ENCODE measurements around the gene MRPL58.
"Not testable (repeated sequence)": the region's sequence is repeated elsewhere in the genome, so short reads cannot be mapped to it uniquely, and the experiment has no call there.

Gene MRPL58

DNA sequence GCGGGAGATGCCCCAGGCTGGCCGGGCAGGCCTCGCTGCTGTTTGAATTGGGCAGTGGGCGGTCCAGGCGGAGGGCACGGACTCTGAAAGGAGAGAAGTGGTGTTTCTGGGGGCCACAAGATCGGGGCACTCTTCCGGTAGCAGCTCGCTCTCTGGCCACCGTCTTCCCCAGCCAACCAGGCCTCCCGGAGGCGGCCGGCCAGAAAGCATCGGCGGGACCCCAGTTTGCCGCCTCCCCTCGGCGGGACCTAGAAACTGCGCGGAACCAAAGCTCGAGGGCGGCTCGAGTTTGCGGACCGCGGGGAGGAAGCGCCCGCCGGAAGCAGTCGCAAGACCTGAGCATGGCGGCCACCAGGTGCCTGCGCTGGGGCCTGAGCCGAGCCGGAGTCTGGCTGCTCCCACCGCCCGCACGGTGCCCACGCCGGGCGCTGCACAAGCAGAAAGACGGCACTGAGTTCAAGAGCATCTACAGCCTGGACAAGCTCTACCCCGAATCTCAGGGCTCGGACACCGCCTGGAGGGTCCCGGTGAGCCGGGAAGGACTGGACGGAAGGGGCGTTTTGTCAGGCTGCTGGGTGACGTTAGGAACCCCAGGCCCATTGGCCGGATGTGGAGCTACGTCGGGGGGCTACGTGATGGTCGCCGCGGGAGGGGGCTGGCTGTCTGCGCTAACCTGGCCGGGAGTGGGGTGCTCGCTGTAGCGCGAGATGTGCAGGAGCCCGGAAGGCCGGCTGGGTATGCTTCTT, at the start of gene MRPL58:
Gene MRPL58, plus strand, starts transcription at position 325 of the 746 bp plus-strand sequence. Its CDS starts 17 bp downstream, at position 342.
- DNase-seq, result peak; percentile 89
- in situ Hi-C loops (cut with MboI; ENCODE audit: low pct_unique_long_range_greater_than_20kb, low sequenced_read_pairs), result no loop called here

DNA sequence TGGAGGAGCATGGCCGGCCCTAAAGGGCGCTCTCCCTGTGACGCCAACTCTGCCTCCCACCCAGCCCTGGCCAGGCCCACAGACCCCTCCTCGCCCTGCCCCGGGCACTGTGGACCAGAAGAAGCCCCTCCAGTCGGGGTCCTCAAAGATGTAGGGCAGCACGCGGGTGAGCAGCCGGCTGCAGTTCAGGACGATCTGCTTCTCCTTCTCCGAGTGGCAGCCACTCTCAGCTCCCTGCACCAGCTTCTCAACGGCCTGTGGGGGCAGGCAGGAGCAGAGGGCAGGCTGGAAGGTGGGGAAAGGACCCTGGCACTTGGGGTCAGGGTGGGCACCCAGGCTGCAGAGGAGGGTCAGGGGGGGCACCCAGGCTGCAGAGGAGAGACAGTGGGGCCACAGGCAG, 48.8 kb upstream of the MRPL58 start:
- no peak for DNase-seq
- in situ Hi-C loops (cut with MboI; ENCODE audit: low pct_unique_long_range_greater_than_20kb, low sequenced_read_pairs), result no loop called here

DNA sequence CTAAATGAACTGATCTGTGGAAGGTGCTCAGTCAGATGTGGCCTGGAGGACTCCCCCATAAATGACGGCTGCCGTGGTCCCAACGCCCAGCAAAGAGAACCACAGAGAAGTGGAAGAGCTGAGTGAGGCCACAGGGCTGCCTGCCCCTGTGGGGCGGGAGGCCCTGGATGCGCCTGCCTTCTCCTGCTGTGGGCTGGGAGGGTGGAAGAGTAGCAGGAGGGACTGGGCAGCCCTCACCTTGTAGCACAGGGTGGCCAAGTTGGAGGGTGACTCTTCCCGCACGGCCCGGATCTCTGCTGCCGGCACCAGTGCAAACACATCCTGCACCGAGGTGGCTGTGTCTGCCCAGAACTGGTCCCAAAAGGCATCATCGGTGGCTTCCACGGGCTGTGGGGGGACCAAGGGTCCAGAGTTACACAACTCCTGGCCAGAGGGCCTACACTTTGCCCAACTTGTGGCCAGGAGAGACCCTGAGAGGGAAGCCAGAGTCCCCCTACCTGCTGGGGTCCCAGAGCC, 48.2 kb upstream of the MRPL58 start:
- in situ Hi-C loops (cut with MboI; ENCODE audit: low pct_unique_long_range_greater_than_20kb, low sequenced_read_pairs), result no loop called here

DNA sequence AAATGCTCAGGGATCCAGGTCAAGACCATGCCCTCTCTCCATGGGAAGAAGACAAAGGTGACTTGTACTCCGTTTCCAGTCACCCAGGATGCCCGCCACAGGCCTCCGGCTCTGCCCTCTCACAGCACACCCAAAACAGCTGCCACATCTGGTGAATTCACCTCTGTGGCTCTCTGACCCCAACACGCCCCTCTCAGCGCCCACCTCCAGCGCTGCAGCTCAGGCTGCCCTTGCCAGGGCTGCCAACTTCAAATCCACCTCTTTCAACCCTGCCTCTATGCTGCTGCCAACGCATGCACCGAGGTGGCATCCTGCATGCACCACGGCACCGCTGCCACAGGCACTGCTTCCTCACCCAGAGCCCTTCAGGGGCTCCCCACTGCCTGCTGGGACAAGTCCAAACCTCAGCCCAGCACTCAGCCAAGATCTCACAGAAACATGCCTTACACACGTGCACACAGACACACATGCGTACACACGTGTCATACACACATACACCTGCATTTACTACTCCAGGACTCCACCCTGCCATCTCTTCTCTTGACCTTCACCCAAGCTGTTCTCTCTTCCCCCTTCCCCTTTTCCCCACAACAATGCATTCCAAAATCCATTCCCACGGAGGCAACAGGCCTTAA, 47.4 kb upstream of the MRPL58 start:
- DNase-seq, result no peak
- in situ Hi-C loops (cut with MboI; ENCODE audit: low pct_unique_long_range_greater_than_20kb, low sequenced_read_pairs), result no loop called here

More for the DNA sequence above, 48.2 kb upstream of the MRPL58 start:
- DNase-seq, result no peak

DNA sequence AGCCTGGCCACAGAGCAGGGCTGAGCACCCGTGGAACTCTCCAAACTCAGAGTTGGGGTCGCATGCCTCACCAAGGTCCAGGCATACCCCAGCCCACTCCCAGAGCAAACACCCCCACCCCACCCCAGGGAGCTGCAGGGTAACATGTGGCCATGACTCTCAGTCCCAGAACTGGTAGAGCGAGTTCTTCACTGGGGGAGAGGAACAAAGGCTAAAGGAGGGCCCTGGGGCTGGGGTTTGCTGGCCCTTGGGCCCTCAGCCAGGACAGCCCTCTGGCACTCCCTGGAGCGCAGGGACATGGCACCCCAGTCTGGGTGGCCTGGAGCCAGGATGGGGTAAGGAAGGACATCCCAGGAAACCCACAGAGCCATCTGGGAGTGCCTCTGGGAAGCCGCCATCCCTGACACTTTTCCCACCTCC, 44.1 kb upstream of the MRPL58 start:
- in situ Hi-C loops (cut with MboI; ENCODE audit: low pct_unique_long_range_greater_than_20kb, low sequenced_read_pairs), result no loop called here
- DNase-seq, result no peak

DNA sequence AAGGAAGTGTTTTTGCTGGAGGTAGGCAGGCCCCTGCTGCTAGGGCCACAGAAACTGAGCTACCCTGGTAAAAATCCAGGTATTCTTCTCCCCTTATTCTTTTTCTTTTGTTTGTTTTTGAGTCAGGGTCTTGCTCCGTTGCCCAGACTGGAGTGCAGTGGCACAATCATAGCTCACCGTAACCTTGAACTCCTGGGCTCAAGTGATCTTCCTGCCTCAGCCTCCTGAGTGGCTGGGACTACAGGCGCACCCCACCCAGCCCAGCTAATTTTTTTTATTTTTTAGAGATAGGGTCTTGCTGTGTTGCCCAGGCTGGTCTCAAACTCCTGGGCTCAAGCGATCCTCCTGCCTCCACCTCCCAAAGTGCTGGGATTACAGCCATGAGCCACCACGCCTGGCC, 43.0 kb upstream of the MRPL58 start:
- DNase-seq; in situ Hi-C loops (cut with MboI; ENCODE audit: low pct_unique_long_range_greater_than_20kb, low sequenced_read_pairs): not testable (repeated sequence)

DNA sequence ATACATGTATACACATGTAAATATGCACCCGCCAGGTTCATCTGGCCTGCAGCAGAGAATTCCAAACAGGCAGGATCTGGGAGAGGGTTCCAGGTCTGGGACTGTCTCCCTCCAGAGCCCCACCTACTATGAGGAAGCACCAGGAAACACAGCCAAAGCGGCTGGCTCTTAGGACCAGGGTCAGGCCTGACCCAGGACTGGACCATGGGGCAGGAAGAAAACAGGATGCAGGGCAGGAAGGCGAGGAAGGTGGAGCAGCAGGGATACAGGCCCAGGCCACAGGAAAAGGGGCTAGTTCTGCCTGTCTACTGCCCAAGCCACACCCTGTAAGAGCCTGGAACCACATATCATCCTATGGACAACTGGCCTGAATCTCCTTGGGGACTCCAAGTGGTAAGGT, 42.1 kb upstream of the MRPL58 start:
- in situ Hi-C loops (cut with MboI; ENCODE audit: low pct_unique_long_range_greater_than_20kb, low sequenced_read_pairs), result no loop called here

DNA sequence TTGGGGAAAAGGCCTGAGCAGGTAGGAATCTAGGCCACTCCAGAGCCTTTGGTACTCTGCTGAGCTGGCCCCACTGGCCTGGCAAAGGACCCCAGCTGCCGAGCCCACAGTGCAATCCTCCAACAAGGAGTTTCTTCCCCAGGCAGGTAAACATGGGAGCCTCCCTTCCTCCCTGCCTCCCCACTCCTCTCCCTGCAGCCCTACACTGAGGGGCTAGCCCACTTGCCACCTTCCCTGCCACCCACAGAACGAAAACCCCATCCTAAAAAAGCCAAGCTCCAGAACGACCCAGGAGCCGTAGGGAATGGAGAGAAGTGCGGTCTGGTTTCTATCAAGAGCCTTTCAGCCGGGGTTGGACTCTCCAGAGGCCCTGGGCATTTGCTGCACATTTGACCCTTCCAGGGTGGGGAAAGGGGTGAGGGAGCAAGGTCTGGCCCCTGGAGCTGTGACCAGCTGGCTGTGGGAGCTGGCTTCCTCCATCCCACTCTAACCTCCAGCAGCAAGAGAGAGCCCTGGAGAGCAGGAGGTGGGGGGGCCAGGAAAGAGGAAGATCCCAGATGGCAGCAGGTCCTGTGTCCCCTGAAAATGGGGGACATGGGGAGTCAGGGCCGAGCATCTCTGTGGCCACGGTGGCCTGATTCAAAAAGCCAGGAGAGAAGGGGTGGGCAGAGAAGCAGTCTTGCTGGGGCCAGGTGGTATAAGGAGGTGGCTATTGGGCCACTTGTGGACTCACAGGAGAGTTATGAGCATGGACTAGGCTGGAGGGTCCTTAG, 41.2 kb upstream of the MRPL58 start:
- in situ Hi-C loops (cut with MboI; ENCODE audit: low pct_unique_long_range_greater_than_20kb, low sequenced_read_pairs), result no loop called here
- no peak for DNase-seq

More for the DNA sequence above, 42.1 kb upstream of the MRPL58 start:
- no peak for DNase-seq

DNA sequence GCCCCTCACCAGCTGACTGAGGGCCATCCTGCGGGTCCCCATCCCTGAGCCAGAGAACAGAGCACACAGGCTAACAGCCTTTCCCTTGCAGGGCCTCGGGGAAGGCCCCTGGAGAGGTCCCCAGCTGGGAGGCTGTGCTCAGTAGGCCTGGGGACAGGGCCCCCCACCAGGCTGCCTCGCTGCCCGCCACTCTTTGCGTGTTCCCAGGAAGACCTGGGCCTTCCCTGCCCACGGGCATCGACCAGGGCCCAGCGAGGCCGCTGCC, 40.7 kb upstream of the MRPL58 start:
- no peak for DNase-seq
- in situ Hi-C loops (cut with MboI; ENCODE audit: low pct_unique_long_range_greater_than_20kb, low sequenced_read_pairs), result no loop called here

DNA sequence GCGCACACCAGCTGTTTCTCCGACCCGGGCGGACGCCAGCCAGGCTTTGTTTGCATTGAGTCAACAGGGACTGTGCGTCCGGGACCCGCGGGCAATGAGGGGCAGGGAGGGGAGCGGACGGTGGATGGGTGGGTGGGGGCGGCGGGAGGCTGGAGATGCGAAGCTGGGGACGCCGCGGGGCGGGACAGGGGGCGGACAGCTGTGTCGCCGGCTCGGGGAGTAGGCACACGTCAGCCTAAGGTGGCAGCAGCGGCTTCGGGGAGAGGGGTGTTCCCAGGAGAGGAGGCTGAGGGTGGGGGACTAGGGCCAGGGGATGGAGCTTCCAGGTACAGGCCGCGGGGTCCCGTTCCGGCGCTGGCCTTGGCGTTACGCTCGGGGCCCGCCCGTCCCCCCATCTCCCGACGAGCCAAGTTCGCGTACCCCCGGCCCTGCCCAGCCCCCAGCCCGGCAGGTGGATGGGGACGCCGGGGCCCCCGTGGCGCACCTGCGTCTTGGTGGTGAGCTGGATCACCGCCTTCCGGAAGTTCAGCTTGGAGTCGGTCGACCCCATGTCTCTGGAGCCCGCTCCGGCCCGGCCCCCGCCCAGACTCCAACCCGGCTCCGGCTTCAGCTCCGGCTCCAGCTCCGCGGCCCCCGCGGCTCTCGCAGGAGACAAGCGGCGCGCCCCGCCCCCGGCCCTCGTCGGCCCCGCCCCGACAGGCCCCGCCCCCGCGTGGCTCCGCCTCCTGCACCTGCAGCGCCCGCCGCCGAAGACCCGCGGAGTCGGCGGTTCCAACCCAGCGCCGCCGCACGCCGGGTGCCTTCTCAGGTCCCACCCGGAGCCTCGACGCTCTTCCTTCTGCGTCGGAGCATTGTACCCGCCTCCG, 40.1 kb upstream of the MRPL58 start, which contains the start of gene HID1:
Gene HID1, minus strand, starts transcription at position 653 of the 866 bp plus-strand sequence. Its CDS starts 103 bp downstream, at position 550.
- in situ Hi-C loops (cut with MboI; ENCODE audit: low pct_unique_long_range_greater_than_20kb, low sequenced_read_pairs), result no loop called here

DNA sequence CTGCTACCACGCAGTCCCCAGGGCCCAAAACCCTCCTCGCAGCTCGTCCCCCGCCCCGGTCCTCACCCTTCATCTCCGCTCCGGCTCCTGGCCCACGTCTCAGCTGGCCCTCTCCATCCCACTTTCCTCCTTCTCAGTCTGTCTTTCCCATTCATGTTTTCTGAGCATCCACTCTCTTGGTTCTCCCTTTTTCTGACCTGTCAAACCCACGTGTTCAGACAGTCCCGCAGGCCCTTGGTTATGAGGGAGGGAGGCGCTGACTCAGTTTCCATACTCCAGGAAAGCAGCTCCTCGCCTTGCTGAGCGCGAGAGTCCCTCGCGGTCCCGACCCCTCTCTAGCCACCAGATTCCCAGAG, 39.5 kb upstream of the MRPL58 start:
- in situ Hi-C loops (cut with MboI; ENCODE audit: low pct_unique_long_range_greater_than_20kb, low sequenced_read_pairs), result no loop called here
- no peak for DNase-seq

More for the DNA sequence above, 40.1 kb upstream of the MRPL58 start, which contains the start of gene HID1:
- DNase-seq, result peak; percentile 33

DNA sequence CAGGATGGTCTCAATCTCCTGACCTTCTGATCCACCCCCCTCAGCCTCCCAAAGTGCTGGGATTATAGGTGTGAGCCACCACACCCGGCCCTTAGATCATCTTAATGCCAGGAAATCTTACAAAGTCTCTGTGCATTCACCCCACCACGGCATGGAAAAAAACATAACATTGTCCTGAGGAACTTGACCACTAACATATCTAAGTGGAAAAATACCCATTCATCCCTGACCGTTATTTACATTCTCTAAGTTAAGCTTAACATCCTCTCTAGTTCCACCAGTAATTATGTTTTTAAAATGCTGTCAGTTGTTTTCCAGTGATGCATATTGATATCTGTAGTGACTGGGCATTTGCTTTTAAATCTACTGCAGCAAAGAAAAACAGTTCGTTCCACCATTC, 36.5 kb upstream of the MRPL58 start:
- in situ Hi-C loops (cut with MboI; ENCODE audit: low pct_unique_long_range_greater_than_20kb, low sequenced_read_pairs), result no loop called here
- no peak for DNase-seq

DNA sequence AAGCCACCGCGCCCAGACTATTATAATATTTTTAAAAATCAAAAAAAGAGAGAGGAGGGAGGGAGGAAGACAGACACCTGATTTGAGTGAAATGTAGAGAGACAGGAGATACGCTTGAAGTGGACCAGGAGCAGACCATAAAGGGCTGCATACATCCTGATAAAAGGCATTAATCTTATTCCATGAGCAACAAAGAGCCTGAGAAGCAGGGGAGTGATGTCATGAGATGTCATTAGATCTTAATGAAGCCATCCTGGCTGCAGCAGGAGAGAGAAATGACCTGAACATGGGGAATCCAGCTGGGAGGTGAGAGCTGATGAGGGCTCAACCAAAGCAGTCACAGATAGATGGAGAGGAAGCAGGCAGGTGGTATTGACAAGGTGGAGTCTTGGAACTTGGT, 34.7 kb upstream of the MRPL58 start:
- DNase-seq, result no peak
- in situ Hi-C loops (cut with MboI; ENCODE audit: low pct_unique_long_range_greater_than_20kb, low sequenced_read_pairs), result no loop called here

DNA sequence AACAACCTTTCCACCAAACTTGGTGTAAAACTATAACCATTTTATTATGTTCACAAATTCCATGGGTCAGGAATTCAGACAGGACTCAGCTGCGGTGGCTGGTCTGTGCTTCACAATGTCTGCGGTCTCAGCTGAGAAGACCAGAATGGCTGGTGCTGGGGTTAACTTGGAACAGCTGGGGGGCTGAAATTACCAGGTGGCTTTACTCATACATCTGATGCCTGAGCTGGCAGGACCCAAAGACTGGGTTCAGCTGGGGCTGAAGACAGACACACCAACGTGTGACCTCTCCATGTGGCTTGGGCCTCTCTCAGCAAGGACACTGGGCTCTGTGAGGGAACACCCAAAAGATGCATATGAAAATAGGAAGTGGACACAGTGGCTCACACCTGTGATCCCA, 34.2 kb upstream of the MRPL58 start:
- in situ Hi-C loops (cut with MboI; ENCODE audit: low pct_unique_long_range_greater_than_20kb, low sequenced_read_pairs), result no loop called here
- no peak for DNase-seq

DNA sequence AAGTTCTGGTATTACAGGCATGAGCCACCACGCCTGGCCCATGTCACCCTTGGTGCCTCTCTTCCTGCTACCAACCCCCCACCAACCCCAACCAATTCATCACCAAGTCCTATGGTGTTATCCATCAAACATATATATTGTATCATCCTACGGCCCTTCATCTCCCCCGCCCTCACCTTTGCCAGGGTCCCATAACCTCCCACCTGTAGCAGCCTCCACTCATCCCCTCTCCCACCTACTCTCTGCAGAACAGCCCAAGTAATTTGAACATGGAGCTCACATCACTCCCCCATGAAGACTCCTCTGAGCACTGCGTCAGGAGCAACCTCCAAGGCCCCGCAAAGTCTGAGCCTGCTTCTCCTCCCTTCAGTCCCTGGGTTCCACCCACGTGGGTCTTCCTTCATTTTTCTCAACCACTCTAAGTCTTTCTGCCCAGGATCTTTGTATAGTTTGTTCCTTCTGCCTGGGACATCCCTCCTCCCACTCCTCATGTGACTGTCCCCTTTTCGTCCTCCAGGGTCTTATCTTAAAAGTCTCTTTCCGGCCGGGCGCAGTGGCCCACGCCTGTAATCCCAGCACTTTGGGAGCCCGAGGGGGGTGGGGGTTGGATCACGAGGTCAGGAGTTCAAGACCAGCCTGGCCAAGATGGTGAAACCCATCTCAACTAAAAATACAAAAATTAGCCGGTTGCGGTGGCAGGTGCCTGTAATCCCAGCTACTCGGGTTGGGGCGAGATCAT, 32.9 kb upstream of the MRPL58 start:
- in situ Hi-C loops (cut with MboI; ENCODE audit: low pct_unique_long_range_greater_than_20kb, low sequenced_read_pairs), result no loop called here
- DNase-seq, result no peak

DNA sequence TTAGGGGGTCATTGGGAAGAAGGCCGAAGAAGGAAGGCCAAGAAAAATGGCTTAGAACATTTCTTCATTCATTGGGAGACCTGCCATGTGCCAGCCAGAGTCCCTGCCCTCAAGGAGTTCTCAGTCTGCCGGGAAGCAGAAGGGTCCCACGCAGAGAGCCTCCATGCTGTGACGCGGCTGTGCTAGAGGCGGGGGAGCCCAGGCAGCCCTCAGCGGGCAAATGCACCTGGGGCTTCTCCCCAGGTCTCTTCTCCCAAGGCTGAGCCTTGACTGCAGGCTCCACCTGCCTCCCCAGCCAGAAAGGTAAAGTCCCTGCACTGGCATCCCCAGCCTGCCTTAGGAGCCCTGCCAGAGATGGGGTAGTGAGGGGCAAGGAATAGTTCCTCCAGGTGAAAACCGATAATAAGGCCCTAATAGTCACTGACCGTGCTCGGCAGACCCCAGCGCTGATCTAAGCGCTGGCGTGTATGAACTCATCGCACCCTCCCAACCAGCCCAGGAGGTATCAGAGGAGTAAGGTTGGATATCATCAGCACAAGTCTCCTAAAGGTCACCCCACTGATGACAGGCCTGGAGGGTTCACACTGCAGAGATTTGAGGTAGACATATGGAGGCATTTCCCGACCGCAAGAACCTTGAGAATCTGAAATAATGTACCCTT, 31.0 kb upstream of the MRPL58 start:
- in situ Hi-C loops (cut with MboI; ENCODE audit: low pct_unique_long_range_greater_than_20kb, low sequenced_read_pairs), result no loop called here
- no peak for DNase-seq

DNA sequence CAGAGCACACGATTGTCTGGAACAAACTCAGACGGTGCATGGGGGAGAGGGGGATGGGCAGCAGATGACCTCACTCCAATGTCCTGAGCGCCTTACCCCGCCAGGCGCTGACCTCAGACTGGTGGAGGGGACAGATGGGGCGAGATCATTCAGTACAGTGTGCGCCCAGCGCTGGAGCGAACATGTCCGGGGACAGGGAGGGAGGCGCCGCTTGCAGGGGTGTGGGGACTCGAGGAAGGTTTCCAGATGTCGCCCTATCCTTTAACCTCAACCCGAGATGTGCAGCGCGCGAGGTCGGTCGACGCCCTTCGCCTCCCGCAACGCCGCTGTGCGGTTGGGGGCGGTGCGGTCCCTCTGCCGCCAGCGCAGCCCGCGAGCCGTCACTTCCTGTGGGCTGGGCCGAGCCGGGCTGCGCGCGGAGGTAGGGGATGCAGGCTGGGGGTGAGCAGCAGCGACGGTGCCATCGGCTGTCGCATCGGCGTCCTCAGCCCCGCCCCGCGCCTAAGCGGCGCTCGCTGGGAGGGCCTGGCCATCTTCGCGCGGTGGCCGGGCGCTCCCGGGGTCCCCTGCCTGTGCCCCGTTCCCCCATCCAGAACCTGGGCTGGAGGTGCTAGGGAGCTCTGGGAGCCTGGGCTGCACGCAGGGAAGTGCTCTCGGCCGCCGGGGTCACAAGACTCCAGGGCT, 30.3 kb upstream of the MRPL58 start:
- in situ Hi-C loops (cut with MboI; ENCODE audit: low pct_unique_long_range_greater_than_20kb, low sequenced_read_pairs), result no loop called here

More for the DNA sequence above, 30.3 kb upstream of the MRPL58 start:
- peak; percentile 84 for DNase-seq
